Measurements from ENCODE around the gene CASP5.

CASP5 gene

GRCh38 chr11:104965735-104966134, 57.2 kb downstream of the CASP5 start:
- no peak for DNase-seq

- peak; percentile 16 for DNase-seq
These were observed 58.7 kb downstream of the CASP5 start for GRCh38 chr11:104964247-104964646.

DNA sequence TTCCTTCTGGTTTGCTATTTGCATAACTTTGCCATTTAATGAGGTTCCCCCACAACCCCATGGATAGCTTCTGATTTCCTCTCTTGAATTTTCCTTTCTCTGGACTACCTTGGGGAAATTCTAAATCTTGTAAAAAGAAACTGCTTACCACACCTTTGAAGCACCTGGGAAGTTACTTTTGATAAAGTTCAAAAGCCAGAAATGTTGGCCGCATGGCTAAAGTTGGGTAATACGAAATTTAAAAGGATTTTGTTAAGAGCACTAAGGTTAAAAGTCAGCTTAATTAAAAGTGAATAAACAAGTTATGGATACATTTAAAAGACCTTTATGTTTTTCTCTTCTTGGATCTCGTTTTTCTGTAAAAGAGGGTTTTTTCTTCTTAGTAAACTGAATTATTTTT, 60.1 kb downstream of the CASP5 start:
- no peak for DNase-seq

DNA sequence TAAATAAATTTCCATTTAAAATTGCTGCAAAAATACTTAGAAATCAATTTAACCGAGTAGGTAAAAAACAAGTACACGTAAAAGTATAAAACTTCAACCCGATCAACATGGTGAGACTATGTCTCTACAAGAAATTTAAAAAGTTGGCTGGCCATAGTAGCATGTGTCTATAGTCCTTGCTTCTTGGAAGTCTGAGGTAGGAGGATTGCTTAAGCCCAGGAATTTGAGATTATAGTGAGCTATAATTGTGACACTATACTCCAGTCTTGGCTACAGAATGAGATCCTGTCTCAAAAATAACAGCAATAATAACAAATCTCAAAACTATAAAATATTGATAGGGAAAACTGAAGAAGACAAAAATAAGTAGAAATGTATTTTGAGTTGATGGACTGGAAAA, 65.7 kb downstream of the CASP5 start:
- no peak for DNase-seq

GRCh38 chr11:104956528-104956927, 66.4 kb downstream of the CASP5 start:
- no peak for DNase-seq

DNA sequence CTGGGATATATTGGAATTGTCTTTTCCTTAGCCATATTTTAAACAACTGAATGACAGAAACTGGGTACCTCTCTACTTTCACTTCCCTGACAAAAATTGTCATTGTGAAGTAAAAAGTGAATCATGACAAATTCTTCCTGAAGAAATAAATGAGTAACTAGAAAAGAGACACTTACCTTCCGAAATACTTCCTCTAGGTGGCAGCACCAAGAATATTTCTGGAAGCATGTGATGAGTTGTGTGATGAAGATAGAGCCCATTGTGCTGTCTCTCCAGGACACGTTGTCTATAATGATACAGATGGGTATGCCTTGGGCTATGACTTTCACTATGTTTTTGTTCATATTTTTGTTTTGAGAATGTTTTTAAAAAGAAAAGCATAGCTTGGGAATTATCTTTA, 76.1 kb downstream of the CASP5 start:
- peak; percentile 79 for DNase-seq

Measured in hematopoietic multipotent progenitor cell treated with erythropoietin and hydrocortisone succinate and interleukin-3 and kit ligand, for 4 days (in vitro differentiated cells).